Astrocyte (in vitro differentiated cells and primary cell): Measurements from ENCODE around the gene ZNF280D.

Experiments
- EZH2 ChIP-seq: IDR thresholded peaks from 2 replicates; pipeline ENCODE4 v1.6.1; 2012; ENCODE audit warnings: mild to moderate bottlenecking, low read length, inconsistent platforms; ENCODE audit not compliant: insufficient read depth
- TF ChIP-seq, protein P1 (sequence below): IDR thresholded peaks from 2 replicates; pipeline ENCODE4 v1.5.1; 2011; ENCODE audit warnings: low read depth, mild to moderate bottlenecking, inconsistent platforms, low read length, moderate library complexity; ENCODE audit not compliant: insufficient read depth

DNA sequence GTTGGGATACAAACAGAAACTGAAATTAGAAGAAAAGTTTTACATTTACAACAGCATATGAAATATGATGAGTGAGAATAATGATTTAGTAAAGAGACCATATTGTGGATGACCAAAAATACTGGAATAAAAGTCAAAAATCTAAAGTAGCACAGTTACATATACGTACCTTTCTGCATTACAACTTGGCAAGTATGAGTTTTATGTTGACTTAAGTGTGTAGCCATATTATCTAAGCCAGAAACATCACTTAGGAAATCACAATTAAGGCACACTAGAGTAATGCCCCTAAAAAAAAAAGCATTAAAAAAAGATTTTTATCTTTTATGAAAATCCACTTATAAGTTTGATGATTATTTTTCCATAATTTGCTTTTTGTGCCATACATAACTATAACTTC lies 79.1 kb downstream of the ZNF280D start:
- TF ChIP-seq, protein P1, sequence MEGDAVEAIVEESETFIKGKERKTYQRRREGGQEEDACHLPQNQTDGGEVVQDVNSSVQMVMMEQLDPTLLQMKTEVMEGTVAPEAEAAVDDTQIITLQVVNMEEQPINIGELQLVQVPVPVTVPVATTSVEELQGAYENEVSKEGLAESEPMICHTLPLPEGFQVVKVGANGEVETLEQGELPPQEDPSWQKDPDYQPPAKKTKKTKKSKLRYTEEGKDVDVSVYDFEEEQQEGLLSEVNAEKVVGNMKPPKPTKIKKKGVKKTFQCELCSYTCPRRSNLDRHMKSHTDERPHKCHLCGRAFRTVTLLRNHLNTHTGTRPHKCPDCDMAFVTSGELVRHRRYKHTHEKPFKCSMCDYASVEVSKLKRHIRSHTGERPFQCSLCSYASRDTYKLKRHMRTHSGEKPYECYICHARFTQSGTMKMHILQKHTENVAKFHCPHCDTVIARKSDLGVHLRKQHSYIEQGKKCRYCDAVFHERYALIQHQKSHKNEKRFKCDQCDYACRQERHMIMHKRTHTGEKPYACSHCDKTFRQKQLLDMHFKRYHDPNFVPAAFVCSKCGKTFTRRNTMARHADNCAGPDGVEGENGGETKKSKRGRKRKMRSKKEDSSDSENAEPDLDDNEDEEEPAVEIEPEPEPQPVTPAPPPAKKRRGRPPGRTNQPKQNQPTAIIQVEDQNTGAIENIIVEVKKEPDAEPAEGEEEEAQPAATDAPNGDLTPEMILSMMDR, result no peak
- TF ChIP-seq EZH2, result no peak
